Trophoblast cell (in vitro differentiated cells and primary cell): ENCODE measurements around the gene AGFG2.

ENCODE experiments used
- DNase-seq, 2 donors: peaks; one replicate each; pipeline ENCODE4 v3.0.0-alpha.2; 2016
- H2AFZ ChIP-seq: 2 replicates; pipeline ENCODE4 v1.6.1; 2013; ENCODE audit warnings: low read length, moderate library complexity, mild to moderate bottlenecking; ENCODE audit not compliant: insufficient read depth, poor library complexity
- H2AK5ac ChIP-seq: 2 replicates; pipeline ENCODE4 v1.6.1; 2013; ENCODE audit warnings: mild to moderate bottlenecking, low read length
- H2BK120ac ChIP-seq: 2 replicates; pipeline ENCODE4 v1.6.1; 2013; ENCODE audit warnings: low read length, mild to moderate bottlenecking, moderate library complexity; ENCODE audit not compliant: insufficient read depth, poor library complexity
- H2BK12ac ChIP-seq: 2 replicates; pipeline ENCODE4 v1.6.1; 2013; ENCODE audit warnings: mild to moderate bottlenecking, low read length, moderate library complexity
- H2BK5ac ChIP-seq: 2 replicates; pipeline ENCODE4 v1.6.1; 2013; ENCODE audit warnings: low read length, low read depth, moderate library complexity, mild to moderate bottlenecking; ENCODE audit not compliant: poor library complexity
- H3K14ac ChIP-seq: 2 replicates; pipeline ENCODE4 v1.6.1; 2013; ENCODE audit warnings: mild to moderate bottlenecking, low read length
- H3K18ac ChIP-seq: 2 replicates; pipeline ENCODE4 v1.6.1; 2013; ENCODE audit warnings: mild to moderate bottlenecking, low read length
- H3K23ac ChIP-seq: 2 replicates; pipeline ENCODE4 v1.6.1; 2013; ENCODE audit warnings: low read length
- H3K27ac ChIP-seq: 2 replicates; pipeline ENCODE4 v1.5.1; 2013; ENCODE audit warnings: low read depth, mild to moderate bottlenecking, inconsistent platforms, low read length, moderate library complexity
- H3K27me3 ChIP-seq: 2 replicates; pipeline ENCODE4 v1.6.1; 2013; ENCODE audit warnings: inconsistent platforms, mild to moderate bottlenecking, low read length, moderate library complexity; ENCODE audit not compliant: insufficient read depth
- H3K36me3 ChIP-seq, 2 experiments: 1 replicate in 1 of 2; 2 replicates in 1 of 2; pipeline ENCODE4 v1.6.1; 2013; ENCODE audit warnings: low read length in 2 of 2, mild to moderate bottlenecking in 2 of 2, moderate library complexity in 1 of 2; ENCODE audit not compliant: insufficient read depth in 2 of 2, control insufficient read depth in 1 of 2
- H3K4ac ChIP-seq: 2 replicates; pipeline ENCODE4 v1.6.1; 2013; ENCODE audit warnings: low read depth, mild to moderate bottlenecking, low read length, moderate library complexity
- H3K4me1 ChIP-seq, 2 experiments: 1 replicate in 1 of 2; 2 replicates in 1 of 2; pipeline ENCODE4 v1.6.1; 2013; ENCODE audit warnings: low read length in 2 of 2, mild to moderate bottlenecking in 2 of 2, moderate library complexity in 1 of 2; ENCODE audit not compliant: insufficient read depth in 2 of 2, control insufficient read depth in 1 of 2
- H3K4me2 ChIP-seq: 2 replicates; pipeline ENCODE4 v1.6.1; 2013; ENCODE audit warnings: inconsistent platforms, mild to moderate bottlenecking, low read length, moderate library complexity
- H3K4me3 ChIP-seq: 2 replicates; pipeline ENCODE4 v1.5.1; 2013; ENCODE audit warnings: mild to moderate bottlenecking, low read depth, low read length, inconsistent platforms
- H3K79me1 ChIP-seq: one replicate; pipeline ENCODE4 v1.6.1; 2013; ENCODE audit warnings: low read length
- H3K79me2 ChIP-seq: 2 replicates; pipeline ENCODE4 v1.6.1; 2013; ENCODE audit warnings: low read length, mild to moderate bottlenecking; ENCODE audit not compliant: control insufficient read depth, insufficient read depth, poor library complexity
- H3K9ac ChIP-seq: 2 replicates; pipeline ENCODE4 v1.6.1; 2013; ENCODE audit warnings: mild to moderate bottlenecking, low read length
- H3K9me3 ChIP-seq: 2 replicates; pipeline ENCODE4 v1.6.1; 2013; ENCODE audit warnings: low read depth, mild to moderate bottlenecking, control low read depth, inconsistent platforms, low read length; ENCODE audit not compliant: insufficient read depth
- H4K12ac ChIP-seq: 2 replicates; pipeline ENCODE4 v1.6.1; 2013; ENCODE audit warnings: low read depth, mild to moderate bottlenecking, low read length, moderate library complexity
- H4K8ac ChIP-seq: 2 replicates; pipeline ENCODE4 v1.6.1; 2013; ENCODE audit warnings: low read depth, mild to moderate bottlenecking, low read length, moderate library complexity
- H4K91ac ChIP-seq: one replicate; pipeline ENCODE4 v1.6.1; 2013; ENCODE audit warnings: low read depth, mild to moderate bottlenecking, low read length, moderate library complexity
- WGBS: extraction: QIAGEN DNeasy Blood & Tissue Kit; methylation state at CpG from one replicate; pipeline ENCODE4 v1.1.7; 2013; ENCODE audit warnings: missing lambda C conversion rate; ENCODE audit not compliant: insufficient read length, insufficient coverage; ENCODE audit errors: extremely low coverage; 5-methylcytosine and 5-hydroxymethylcytosine counted together

Gene AGFG2

DNA sequence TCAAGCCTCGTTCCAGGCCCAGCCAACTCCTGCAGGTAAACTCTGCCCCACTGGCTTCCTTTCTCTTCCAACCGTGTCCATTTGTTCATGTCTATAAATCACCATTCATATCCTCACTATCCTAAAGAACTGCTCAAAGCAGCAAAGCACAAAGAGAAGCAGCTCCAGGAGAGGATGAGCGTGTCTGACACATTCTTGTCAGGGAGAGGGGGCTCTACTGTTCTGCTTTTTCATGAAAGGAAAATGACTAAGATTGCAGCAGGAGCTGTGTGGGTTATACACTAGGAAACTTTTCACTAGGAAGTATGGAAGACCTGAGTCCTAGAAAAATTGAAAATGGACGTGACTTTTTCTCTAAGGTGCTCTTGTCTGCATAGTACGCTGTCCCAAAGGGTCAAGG is 16.7 kb downstream of the AGFG2 start:
- H3K9me3 ChIP-seq, result no peaks in the 10 kb centered on the region
- peaks cover 3 to 8% of the 10 kb centered on the region in 2 experiments for H3K36me3 ChIP-seq
- no peak overlapping the region for H3K14ac ChIP-seq
- H3K9ac ChIP-seq, result no peak overlapping the region
- no peak overlapping the region for H4K91ac ChIP-seq
- no peak overlapping the region for H3K4ac ChIP-seq
- no peak overlapping the region for H2BK120ac ChIP-seq
- no peak overlapping the region for H2BK5ac ChIP-seq
- H3K4me1 ChIP-seq, result peaks cover 3 to 5% of the 10 kb centered on the region in 2 experiments
- H4K8ac ChIP-seq, result no peak overlapping the region
- H3K27ac ChIP-seq, result no peak overlapping the region
- no peak overlapping the region for H3K4me2 ChIP-seq
- no peaks in the 10 kb centered on the region for H3K27me3 ChIP-seq
- no peak overlapping the region for H3K4me3 ChIP-seq
- H3K23ac ChIP-seq, result no peak overlapping the region
- no peak for DNase-seq
- no peak overlapping the region for H4K12ac ChIP-seq
- H2BK12ac ChIP-seq, result no peak overlapping the region
- no peak overlapping the region for H3K18ac ChIP-seq
- H2AFZ ChIP-seq, result no peak overlapping the region
- H3K79me2 ChIP-seq, result no peaks in the 10 kb centered on the region
- WGBS, result no CpG with 5 or more reads among the region's 5 CpGs
- H3K79me1 ChIP-seq, result no peaks in the 10 kb centered on the region
- H2AK5ac ChIP-seq, result no peak overlapping the region

DNA sequence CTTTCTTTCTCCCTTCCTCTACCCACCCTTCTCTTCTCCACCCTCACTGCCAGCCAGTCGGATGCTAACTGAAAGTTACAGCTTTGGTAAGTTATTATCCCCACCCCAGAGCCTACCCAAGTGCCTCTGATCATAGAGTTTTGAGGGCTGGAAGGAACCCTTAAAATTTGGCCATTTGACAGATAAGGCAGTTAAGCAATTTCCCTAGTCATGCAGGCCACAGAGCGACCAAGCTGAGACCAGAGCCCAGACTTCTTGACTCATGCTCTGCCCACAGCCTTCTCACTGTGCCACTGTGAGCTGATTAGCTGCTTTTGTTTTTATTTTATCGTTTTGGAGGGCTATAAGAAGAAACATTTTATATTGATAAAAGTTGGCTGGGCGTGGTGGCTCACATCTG is 17.5 kb downstream of the AGFG2 start:
- Histone ChIP-seq H3K27me3 (no peaks in the 10 kb centered on the region), H2BK120ac (no peak overlapping the region), H2BK5ac (no peak overlapping the region), H3K18ac (no peak overlapping the region), H3K4me1 (peaks cover 3 to 5% of the 10 kb centered on the region in 2 experiments), H4K12ac (no peak overlapping the region), H3K79me2 (no peaks in the 10 kb centered on the region), H3K23ac (no peak overlapping the region), H4K91ac (no peak overlapping the region), H2BK12ac (no peak overlapping the region), H3K27ac (no peak overlapping the region), H3K36me3 (peaks cover 3 to 8% of the 10 kb centered on the region in 2 experiments), H3K79me1 (no peaks in the 10 kb centered on the region), H3K4me2 (no peak overlapping the region), H3K14ac (no peak overlapping the region), H3K4ac (no peak overlapping the region), H3K9me3 (no peaks in the 10 kb centered on the region), H3K4me3 (no peak overlapping the region), H4K8ac (no peak overlapping the region), H3K9ac (no peak overlapping the region), H2AK5ac (no peak overlapping the region), H2AFZ (no peak overlapping the region)
- WGBS, result no CpG with 5 or more reads among the region's 4 CpGs
- no peak for DNase-seq

- Histone ChIP-seq H3K9ac (no peak overlapping the region), H2AFZ (no peak overlapping the region), H3K4me1 (peaks cover under 1 to 2% of the 10 kb centered on the region in 2 experiments), H3K4me2 (no peak overlapping the region), H3K4me3 (no peak overlapping the region), H3K79me2 (no peaks in the 10 kb centered on the region), H3K4ac (no peak overlapping the region), H4K91ac (no peak overlapping the region), H2BK5ac (no peak overlapping the region), H2AK5ac (no peak overlapping the region), H3K18ac (no peak overlapping the region), H2BK12ac (no peak overlapping the region), H3K27me3 (no peaks in the 10 kb centered on the region), H3K27ac (no peak overlapping the region), H2BK120ac (no peak overlapping the region), H4K12ac (no peak overlapping the region), H3K14ac (no peak overlapping the region), H3K9me3 (no peaks in the 10 kb centered on the region), H3K36me3 (peaks cover 5 to 10% of the 10 kb centered on the region in 2 experiments), H3K23ac (no peak overlapping the region), H3K79me1 (no peaks in the 10 kb centered on the region), H4K8ac (no peak overlapping the region)
- no peak for DNase-seq
- no CpG with 5 or more reads among the region's 4 CpGs for WGBS
Observed at GRCh38 chr7:100559127-100559526, 20.1 kb downstream of the AGFG2 start.

DNA sequence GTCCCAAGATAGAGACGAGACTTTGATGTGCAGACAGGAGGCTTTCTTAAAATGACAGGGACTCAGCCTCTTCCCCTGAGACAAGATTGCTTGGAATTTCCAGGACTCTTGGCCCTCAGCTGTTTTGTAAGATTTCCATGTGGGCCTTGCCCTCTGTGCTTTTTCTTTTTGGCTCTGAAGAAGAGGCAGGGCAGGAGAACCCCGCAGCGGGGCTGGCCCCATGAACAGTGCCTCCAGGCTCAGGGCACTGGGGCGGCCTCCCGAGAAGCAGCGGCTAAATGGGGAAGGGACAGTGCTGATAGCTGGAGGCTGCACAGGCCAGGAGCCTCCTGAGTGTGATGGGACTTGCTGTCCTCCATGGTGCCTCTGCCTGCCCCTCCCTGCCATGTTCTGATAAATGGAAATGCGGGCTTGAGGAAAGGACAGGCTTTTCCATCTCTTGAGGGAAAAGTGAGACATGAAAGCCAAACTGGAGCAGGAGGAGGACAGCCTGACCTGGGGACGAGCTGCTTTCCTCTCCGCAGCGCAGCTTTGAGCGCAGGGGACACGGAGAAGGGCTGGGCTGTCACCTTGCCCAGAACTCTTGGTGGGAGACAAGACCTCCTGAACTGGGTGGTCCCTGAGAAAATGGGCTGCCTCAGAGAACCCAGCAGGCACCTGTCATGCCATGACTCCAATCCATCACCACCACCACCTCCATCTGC is 22.6 kb downstream of the AGFG2 start:
- Histone ChIP-seq H4K12ac (no peak overlapping the region), H2BK12ac (no peak overlapping the region), H3K27me3 (no peaks in the 10 kb centered on the region), H3K79me1 (no peaks in the 10 kb centered on the region), H3K18ac (no peak overlapping the region), H2AK5ac (no peak overlapping the region), H4K91ac (no peak overlapping the region), H3K9me3 (no peaks in the 10 kb centered on the region), H3K14ac (no peak overlapping the region), H2BK5ac (no peak overlapping the region), H2BK120ac (no peak overlapping the region), H3K4me3 (no peak overlapping the region), H3K79me2 (no peaks in the 10 kb centered on the region), H3K4me2 (no peak overlapping the region), H3K23ac (no peak overlapping the region), H3K36me3 (peaks cover 2 to 3% of the 10 kb centered on the region in 2 experiments), H4K8ac (no peak overlapping the region), H3K9ac (no peak overlapping the region), H3K4ac (no peak overlapping the region), H3K27ac (no peak overlapping the region), H2AFZ (no peak overlapping the region), H3K4me1 (peaks cover 8 to 15% of the 10 kb centered on the region in 2 experiments)
- peak; percentile 79 to 93 for DNase-seq
- WGBS, result no CpG with 5 or more reads among the region's 12 CpGs
